ENCODE results near the gene BCAS2. TPM values are rescaled to one million over a fixed set of nuclear protein-coding genes. Genes with fewer than 3 reads are reported as not detected.

BCAS2 gene
- 40.9 TPM for polyA plus RNA-seq (2013, experiment 1 of 2)
- 47.6 TPM for polyA plus RNA-seq (2013, experiment 2 of 2)

GRCh38 chr1:114581335-114582287 is at the start of gene BCAS2:
BCAS2 (minus strand) TSS chr1:114581615; CDS start chr1:114581591, 24 bp downstream.
- 4 to 13% methylated on average over 31 to 34 of the region's 40 CpGs for WGBS, 2 experiments (ENCODE audit: insufficient coverage in 2 of 2)
- Histone ChIP-seq H3K27ac (ENCODE audit: low read depth, low read length, severe bottlenecking) (peak within 1 kb of the TSS; percentile 86), H3K36me3 (ENCODE audit: control insufficient read depth, insufficient read depth, low read length) (peaks cover 37% of the 10 kb centered on the region), H3K4me1 (ENCODE audit: control insufficient read depth, insufficient read depth, low read length, poor library complexity, severe bottlenecking) (peaks cover 6% of the 10 kb centered on the region), H3K4me3 (ENCODE audit: extremely low read depth, insufficient read depth, low read length, poor library complexity, severe bottlenecking) (peak within 1 kb of the TSS; percentile 72), H3K9me3 (ENCODE audit: control insufficient read depth, low read length) (no peaks in the 10 kb centered on the region)

DNA sequence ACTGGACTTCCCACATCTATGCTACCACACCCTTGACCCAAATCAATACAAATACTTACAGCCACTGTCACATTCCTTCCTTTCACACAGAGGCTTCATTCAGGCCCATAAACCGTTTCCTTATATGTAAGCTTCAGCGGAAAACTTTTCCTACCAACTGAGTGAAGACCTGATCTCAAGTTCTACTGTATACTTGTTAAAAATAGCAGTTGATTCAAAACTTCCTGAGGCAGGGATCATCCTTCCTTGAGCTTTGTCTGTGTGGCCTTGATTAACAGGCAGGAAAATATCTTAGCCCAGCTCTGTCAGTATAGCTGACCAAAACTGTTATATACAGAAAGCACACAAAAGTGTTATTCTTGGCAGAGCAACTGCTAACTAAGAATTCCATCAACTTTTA is 45.7 kb upstream of the BCAS2 start:
- Histone ChIP-seq H3K4me1 (ENCODE audit: control insufficient read depth, insufficient read depth, low read length, poor library complexity, severe bottlenecking) (no peaks in the 10 kb centered on the region), H3K9me3 (ENCODE audit: control insufficient read depth, low read length) (no peaks in the 10 kb centered on the region), H3K27ac (ENCODE audit: low read depth, low read length, severe bottlenecking) (no peak overlapping the region), H3K36me3 (ENCODE audit: control insufficient read depth, insufficient read depth, low read length) (no peaks in the 10 kb centered on the region), H3K4me3 (ENCODE audit: extremely low read depth, insufficient read depth, low read length, poor library complexity, severe bottlenecking) (no peak overlapping the region)
- WGBS, 2 experiments (ENCODE audit: insufficient coverage in 2 of 2): no CpG with 5 or more reads among the region's 2 CpGs

GRCh38 chr1:114623364-114623763 is 41.9 kb upstream of the BCAS2 start:
- Histone ChIP-seq H3K9me3 (ENCODE audit: control insufficient read depth, low read length) (no peaks in the 10 kb centered on the region), H3K4me3 (ENCODE audit: extremely low read depth, insufficient read depth, low read length, poor library complexity, severe bottlenecking) (no peak overlapping the region), H3K4me1 (ENCODE audit: control insufficient read depth, insufficient read depth, low read length, poor library complexity, severe bottlenecking) (no peaks in the 10 kb centered on the region), H3K36me3 (ENCODE audit: control insufficient read depth, insufficient read depth, low read length) (no peaks in the 10 kb centered on the region), H3K27ac (ENCODE audit: low read depth, low read length, severe bottlenecking) (no peak overlapping the region)
- no CpG with 5 or more reads among the region's 5 CpGs for WGBS, 2 experiments (ENCODE audit: insufficient coverage in 2 of 2)

DNA sequence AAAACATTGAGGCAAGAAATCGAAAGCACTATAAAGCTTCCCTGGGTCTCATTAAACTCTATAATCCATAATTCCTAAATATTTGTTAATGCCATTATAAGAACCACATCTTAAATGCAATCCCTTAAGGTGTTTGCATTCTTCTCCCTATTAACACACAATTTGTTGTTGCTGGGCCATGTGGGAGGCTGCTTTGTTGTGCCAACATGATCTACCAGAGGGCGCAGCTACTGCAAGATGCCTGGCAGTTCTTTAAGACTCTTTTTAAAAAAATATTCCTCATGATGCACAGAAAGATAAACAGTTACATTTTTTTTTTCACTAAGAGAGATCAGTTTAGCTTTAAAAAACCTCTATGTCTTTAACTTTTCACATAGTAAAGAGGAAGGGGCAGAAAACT is 39.0 kb upstream of the BCAS2 start:
- H3K4me1 ChIP-seq (ENCODE audit: control insufficient read depth, insufficient read depth, low read length, poor library complexity, severe bottlenecking): no peaks in the 10 kb centered on the region
- no peak overlapping the region for H3K4me3 ChIP-seq (ENCODE audit: extremely low read depth, insufficient read depth, low read length, poor library complexity, severe bottlenecking)
- H3K36me3 ChIP-seq (ENCODE audit: control insufficient read depth, insufficient read depth, low read length): no peaks in the 10 kb centered on the region
- WGBS, 2 experiments (ENCODE audit: insufficient coverage in 2 of 2): 80% methylated on average over 1 of the region's 2 CpGs; no CpG with 5 or more reads in 1 of the 2 experiments
- no peak overlapping the region for H3K27ac ChIP-seq (ENCODE audit: low read depth, low read length, severe bottlenecking)
- no peaks in the 10 kb centered on the region for H3K9me3 ChIP-seq (ENCODE audit: control insufficient read depth, low read length)

GRCh38 chr1:114618606-114619005 is 37.2 kb upstream of the BCAS2 start:
- no peak overlapping the region for H3K4me3 ChIP-seq (ENCODE audit: extremely low read depth, insufficient read depth, low read length, poor library complexity, severe bottlenecking)
- H3K9me3 ChIP-seq (ENCODE audit: control insufficient read depth, low read length): no peaks in the 10 kb centered on the region

GRCh38 chr1:114610546-114611245 is 29.3 kb upstream of the BCAS2 start:
- no peaks in the 10 kb centered on the region for H3K36me3 ChIP-seq (ENCODE audit: control insufficient read depth, insufficient read depth, low read length)
- no peaks in the 10 kb centered on the region for H3K4me1 ChIP-seq (ENCODE audit: control insufficient read depth, insufficient read depth, low read length, poor library complexity, severe bottlenecking)
- H3K9me3 ChIP-seq (ENCODE audit: control insufficient read depth, low read length): no peaks in the 10 kb centered on the region
- 93 to 98% methylated on average over 5 to 6 of the region's 9 CpGs for WGBS, 2 experiments (ENCODE audit: insufficient coverage in 2 of 2)
- H3K27ac ChIP-seq (ENCODE audit: low read depth, low read length, severe bottlenecking): no peak overlapping the region
- H3K4me3 ChIP-seq (ENCODE audit: extremely low read depth, insufficient read depth, low read length, poor library complexity, severe bottlenecking): no peak overlapping the region

More at GRCh38 chr1:114618606-114619005, 37.2 kb upstream of the BCAS2 start:
- no peaks in the 10 kb centered on the region for H3K36me3 ChIP-seq (ENCODE audit: control insufficient read depth, insufficient read depth, low read length)
- no peaks in the 10 kb centered on the region for H3K4me1 ChIP-seq (ENCODE audit: control insufficient read depth, insufficient read depth, low read length, poor library complexity, severe bottlenecking)
- no peak overlapping the region for H3K27ac ChIP-seq (ENCODE audit: low read depth, low read length, severe bottlenecking)

DNA sequence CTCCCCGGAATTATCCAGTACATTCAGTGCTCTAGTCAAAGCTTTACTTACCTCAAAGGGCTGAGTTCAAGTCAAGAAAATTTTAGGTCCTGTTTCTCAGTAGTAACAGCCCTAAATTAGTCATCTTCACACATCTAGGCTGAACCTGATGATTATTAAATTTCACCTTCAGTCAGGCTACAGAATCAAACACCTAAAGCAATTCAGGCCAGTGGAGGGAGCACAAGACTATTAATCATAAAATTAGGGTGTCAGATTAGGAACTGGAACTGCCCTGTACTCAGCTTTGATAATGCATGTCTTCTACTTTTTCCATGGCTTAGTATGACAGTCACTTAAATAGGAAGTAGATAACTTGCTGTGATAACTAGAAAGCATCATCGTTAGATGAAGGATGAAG is 28.4 kb upstream of the BCAS2 start:
- WGBS, 2 experiments (ENCODE audit: insufficient coverage in 2 of 2): 100% methylated on average over 1 of the region's 2 CpGs; no CpG with 5 or more reads in 1 of the 2 experiments
- Histone ChIP-seq H3K4me3 (ENCODE audit: extremely low read depth, insufficient read depth, low read length, poor library complexity, severe bottlenecking) (no peak overlapping the region), H3K9me3 (ENCODE audit: control insufficient read depth, low read length) (no peaks in the 10 kb centered on the region), H3K27ac (ENCODE audit: low read depth, low read length, severe bottlenecking) (no peak overlapping the region), H3K36me3 (ENCODE audit: control insufficient read depth, insufficient read depth, low read length) (no peaks in the 10 kb centered on the region), H3K4me1 (ENCODE audit: control insufficient read depth, insufficient read depth, low read length, poor library complexity, severe bottlenecking) (no peaks in the 10 kb centered on the region)

GRCh38 chr1:114609026-114609425 is 27.6 kb upstream of the BCAS2 start:
- Histone ChIP-seq H3K4me1 (ENCODE audit: control insufficient read depth, insufficient read depth, low read length, poor library complexity, severe bottlenecking) (no peaks in the 10 kb centered on the region), H3K9me3 (ENCODE audit: control insufficient read depth, low read length) (no peaks in the 10 kb centered on the region), H3K4me3 (ENCODE audit: extremely low read depth, insufficient read depth, low read length, poor library complexity, severe bottlenecking) (no peak overlapping the region), H3K36me3 (ENCODE audit: control insufficient read depth, insufficient read depth, low read length) (no peaks in the 10 kb centered on the region), H3K27ac (ENCODE audit: low read depth, low read length, severe bottlenecking) (no peak overlapping the region)
- 93% methylated on average over 2 of the region's 3 CpGs; no CpG with 5 or more reads in 1 of the 2 experiments for WGBS, 2 experiments (ENCODE audit: insufficient coverage in 2 of 2)

DNA sequence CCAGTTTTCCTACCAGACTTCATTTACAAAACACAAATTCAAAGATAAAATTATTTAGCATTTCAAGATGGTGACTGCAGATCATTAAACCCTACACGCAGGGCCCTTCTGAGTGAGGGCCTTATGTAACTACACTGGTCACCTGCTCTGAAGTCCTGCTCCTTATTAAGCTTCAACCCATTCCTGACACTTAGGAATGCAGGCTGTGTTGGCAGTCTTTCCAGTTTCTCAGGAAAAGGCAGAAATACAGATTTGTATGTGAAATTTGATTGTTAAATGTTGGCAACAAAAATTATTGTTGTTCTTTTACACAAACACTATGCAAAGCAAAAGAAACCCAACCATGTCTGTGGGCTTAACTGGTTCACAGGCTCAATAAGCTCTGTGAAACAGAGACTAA is 25.8 kb upstream of the BCAS2 start:
- no peaks in the 10 kb centered on the region for H3K36me3 ChIP-seq (ENCODE audit: control insufficient read depth, insufficient read depth, low read length)
- no peaks in the 10 kb centered on the region for H3K4me1 ChIP-seq (ENCODE audit: control insufficient read depth, insufficient read depth, low read length, poor library complexity, severe bottlenecking)
- no peak overlapping the region for H3K4me3 ChIP-seq (ENCODE audit: extremely low read depth, insufficient read depth, low read length, poor library complexity, severe bottlenecking)
- no peak overlapping the region for H3K27ac ChIP-seq (ENCODE audit: low read depth, low read length, severe bottlenecking)
- 100% methylated on average over 1 of the region's 1 CpG for WGBS, 2 experiments (ENCODE audit: insufficient coverage in 2 of 2)
- no peaks in the 10 kb centered on the region for H3K9me3 ChIP-seq (ENCODE audit: control insufficient read depth, low read length)

DNA sequence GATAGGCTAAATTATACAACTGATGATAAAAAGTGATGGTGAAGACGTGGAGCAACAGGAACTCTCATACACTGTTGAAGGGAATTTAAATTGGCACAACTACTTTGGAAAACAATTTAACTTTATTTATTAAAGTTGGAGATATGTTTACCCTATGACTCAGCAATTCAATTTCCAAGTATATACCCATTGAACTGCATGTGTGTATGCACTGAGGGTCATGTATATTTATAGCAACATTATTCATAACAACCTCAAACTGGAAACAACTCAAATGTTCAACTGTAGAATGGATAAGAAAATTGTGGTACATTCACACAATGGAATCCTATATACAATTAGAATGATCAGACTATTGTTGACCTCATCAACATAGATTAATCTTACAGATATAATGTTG is 16.5 kb upstream of the BCAS2 start:
- Histone ChIP-seq H3K36me3 (ENCODE audit: control insufficient read depth, insufficient read depth, low read length) (no peaks in the 10 kb centered on the region), H3K4me1 (ENCODE audit: control insufficient read depth, insufficient read depth, low read length, poor library complexity, severe bottlenecking) (no peaks in the 10 kb centered on the region), H3K4me3 (ENCODE audit: extremely low read depth, insufficient read depth, low read length, poor library complexity, severe bottlenecking) (no peak overlapping the region), H3K27ac (ENCODE audit: low read depth, low read length, severe bottlenecking) (no peak overlapping the region), H3K9me3 (ENCODE audit: control insufficient read depth, low read length) (no peaks in the 10 kb centered on the region)
- no CpG with 5 or more reads among the region's 1 CpG for WGBS, 2 experiments (ENCODE audit: insufficient coverage in 2 of 2)

DNA sequence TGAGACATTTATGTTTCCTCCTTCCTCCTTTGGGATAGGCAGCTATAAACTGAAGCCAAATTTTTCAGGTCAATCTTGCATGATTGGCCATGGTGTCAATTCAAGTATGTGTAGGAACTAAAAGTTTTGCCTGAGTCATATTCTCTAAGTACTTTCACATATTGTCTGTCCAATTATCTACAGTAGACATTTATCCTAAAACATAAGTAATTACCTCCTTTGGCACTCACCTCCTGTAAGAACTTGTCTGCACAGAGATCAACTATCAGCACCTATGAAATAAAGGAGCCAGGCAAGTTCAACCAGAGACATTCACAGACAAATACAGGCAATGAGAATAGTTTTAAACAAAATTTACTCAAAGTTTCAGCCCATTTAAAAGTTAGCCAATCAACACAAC is 14.2 kb upstream of the BCAS2 start:
- Histone ChIP-seq H3K36me3 (ENCODE audit: control insufficient read depth, insufficient read depth, low read length) (no peaks in the 10 kb centered on the region), H3K4me1 (ENCODE audit: control insufficient read depth, insufficient read depth, low read length, poor library complexity, severe bottlenecking) (no peaks in the 10 kb centered on the region), H3K4me3 (ENCODE audit: extremely low read depth, insufficient read depth, low read length, poor library complexity, severe bottlenecking) (no peak overlapping the region), H3K9me3 (ENCODE audit: control insufficient read depth, low read length) (no peaks in the 10 kb centered on the region), H3K27ac (ENCODE audit: low read depth, low read length, severe bottlenecking) (no peak overlapping the region)

Data from mesodermal cell (in vitro differentiated cells).